ENCODE data around the gene FRMPD4. TPM values are rescaled to one million over a fixed set of nuclear protein-coding genes. Genes with fewer than 3 reads are reported as not detected.

FRMPD4 gene
- total and polyA plus RNA-seq, 2 donors (not counting 3 experiments of a cell fraction or from before 2014, with no cell fraction given): not detected

GRCh38 chrX:12304261-12304660, 166.0 kb downstream of the FRMPD4 start:
- H3K9me1 ChIP-seq (replicated peaks; ENCODE audit: control insufficient read depth, extremely low read depth, insufficient read depth, low read length): no peaks in the 10 kb centered on the region
- no peak for FAIRE-seq
- no peak overlapping the region for H3K4me2 ChIP-seq (ENCODE audit: insufficient read depth, low read length)
- H3K9ac ChIP-seq (replicated peaks; ENCODE audit: extremely low read depth, insufficient read depth, low read length): no peak overlapping the region
- ChIA-PET CTCF (no interaction called here), POLR2A (no interaction called here)
- H3K9me3 ChIP-seq (replicated peaks; ENCODE audit: control insufficient read depth, insufficient read depth, low read length): no peaks in the 10 kb centered on the region
- no peaks in the 10 kb centered on the region for H3K79me2 ChIP-seq (ENCODE audit: control insufficient read depth, insufficient read depth, low read length)
- no peak overlapping the region for H3K27ac ChIP-seq (ENCODE audit: insufficient read depth, low read depth, low read length)
- no peaks in the 10 kb centered on the region for H3K27me3 ChIP-seq (ENCODE audit: control insufficient read depth in 2 of 2, insufficient read depth in 2 of 2, low read length in 2 of 2)
- dilution Hi-C loops (cut with MboI; ENCODE audit: extremely low pct_ligation_motif_present, low sequenced_read_pairs) (no loop called here), intact Hi-C loops (cut with micrococcal nuclease) (no loop called here)
- DNase-seq (ENCODE audit: low read depth, low spot score): no peak
- BruUV-seq (replicated peaks): no TSS peak
- H4K20me1 ChIP-seq (replicated peaks; ENCODE audit: control insufficient read depth, extremely low read depth, insufficient read depth, low read length): no peaks in the 10 kb centered on the region
- H2AFZ ChIP-seq (ENCODE audit: low read depth, low read length): no peak overlapping the region
- no peaks in the 10 kb centered on the region for H3K4me1 ChIP-seq (ENCODE audit: control insufficient read depth, extremely low read depth, insufficient read depth, low read length)
- H3K4me3 ChIP-seq (replicated peaks in 1 of 3; ENCODE audit: insufficient read depth in 1 of 3, low read depth in 1 of 3, low read length in 3 of 3): no peak overlapping the region
- no peaks in the 10 kb centered on the region for H3K36me3 ChIP-seq (ENCODE audit: control insufficient read depth in 2 of 2, extremely low read depth in 1 of 2, insufficient read depth in 2 of 2, low read length in 2 of 2)
- TF ChIP-seq POLR2A (IDR thresholded peaks at IDR 0.05; ENCODE audit: low read depth, low read length) (no peak), FOS (IDR thresholded peaks at IDR 0.05; ENCODE audit: borderline replicate concordance, insufficient read depth, low read length) (no peak), EZH2 (IDR thresholded peaks at IDR 0.05; ENCODE audit: borderline replicate concordance, low read depth, low read length, severe bottlenecking) (no peak), JUN (IDR thresholded peaks at IDR 0.05; ENCODE audit: borderline replicate concordance, insufficient read depth, insufficient read length, low read depth) (no peak), GATA2 (IDR thresholded peaks at IDR 0.05; ENCODE audit: insufficient read depth, insufficient read length, low read depth, low read length) (no peak), POLR2AphosphoS5 (IDR thresholded peaks at IDR 0.05; ENCODE audit: insufficient read depth, low read depth, low read length) (no peak)

- no peak overlapping the region for H3K4me3 ChIP-seq (replicated peaks in 1 of 3; ENCODE audit: insufficient read depth in 1 of 3, low read depth in 1 of 3, low read length in 3 of 3)
- TF ChIP-seq, protein P1, sequence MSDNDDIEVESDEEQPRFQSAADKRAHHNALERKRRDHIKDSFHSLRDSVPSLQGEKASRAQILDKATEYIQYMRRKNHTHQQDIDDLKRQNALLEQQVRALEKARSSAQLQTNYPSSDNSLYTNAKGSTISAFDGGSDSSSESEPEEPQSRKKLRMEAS (IDR thresholded peaks at IDR 0.05; ENCODE audit: insufficient read depth, insufficient read length): no peak
- TF ChIP-seq GATA2 (IDR thresholded peaks at IDR 0.05; ENCODE audit: insufficient read depth, insufficient read length, low read depth, low read length) (no peak), MYC (IDR thresholded peaks at IDR 0.05; ENCODE audit: low read depth, low read length) (no peak), POLR2A (IDR thresholded peaks at IDR 0.05; ENCODE audit: low read depth, low read length) (no peak), POLR2AphosphoS5 (IDR thresholded peaks at IDR 0.05; ENCODE audit: insufficient read depth, low read depth, low read length) (no peak), JUN (IDR thresholded peaks at IDR 0.05; ENCODE audit: borderline replicate concordance, insufficient read depth, insufficient read length, low read depth) (no peak), FOS (IDR thresholded peaks at IDR 0.05; ENCODE audit: borderline replicate concordance, insufficient read depth, low read length) (no peak), EZH2 (IDR thresholded peaks at IDR 0.05; ENCODE audit: borderline replicate concordance, low read depth, low read length, severe bottlenecking) (no peak)
- TF ChIP-seq, protein P2, sequence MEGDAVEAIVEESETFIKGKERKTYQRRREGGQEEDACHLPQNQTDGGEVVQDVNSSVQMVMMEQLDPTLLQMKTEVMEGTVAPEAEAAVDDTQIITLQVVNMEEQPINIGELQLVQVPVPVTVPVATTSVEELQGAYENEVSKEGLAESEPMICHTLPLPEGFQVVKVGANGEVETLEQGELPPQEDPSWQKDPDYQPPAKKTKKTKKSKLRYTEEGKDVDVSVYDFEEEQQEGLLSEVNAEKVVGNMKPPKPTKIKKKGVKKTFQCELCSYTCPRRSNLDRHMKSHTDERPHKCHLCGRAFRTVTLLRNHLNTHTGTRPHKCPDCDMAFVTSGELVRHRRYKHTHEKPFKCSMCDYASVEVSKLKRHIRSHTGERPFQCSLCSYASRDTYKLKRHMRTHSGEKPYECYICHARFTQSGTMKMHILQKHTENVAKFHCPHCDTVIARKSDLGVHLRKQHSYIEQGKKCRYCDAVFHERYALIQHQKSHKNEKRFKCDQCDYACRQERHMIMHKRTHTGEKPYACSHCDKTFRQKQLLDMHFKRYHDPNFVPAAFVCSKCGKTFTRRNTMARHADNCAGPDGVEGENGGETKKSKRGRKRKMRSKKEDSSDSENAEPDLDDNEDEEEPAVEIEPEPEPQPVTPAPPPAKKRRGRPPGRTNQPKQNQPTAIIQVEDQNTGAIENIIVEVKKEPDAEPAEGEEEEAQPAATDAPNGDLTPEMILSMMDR (IDR thresholded peaks at IDR 0.05; ENCODE audit: extremely low read depth in 1 of 2, insufficient read depth in 1 of 2, low read depth in 1 of 2, low read length in 2 of 2): no peak
- no peak overlapping the region for H3K4me2 ChIP-seq (ENCODE audit: insufficient read depth, low read length)
- intact Hi-C loops (cut with micrococcal nuclease): no loop called here
- H3K27ac ChIP-seq (ENCODE audit: insufficient read depth, low read depth, low read length): no peak overlapping the region
- H3K9me1 ChIP-seq (replicated peaks; ENCODE audit: control insufficient read depth, extremely low read depth, insufficient read depth, low read length): no peaks in the 10 kb centered on the region
- H3K9me3 ChIP-seq (replicated peaks; ENCODE audit: control insufficient read depth, insufficient read depth, low read length): no peaks in the 10 kb centered on the region
- no peaks in the 10 kb centered on the region for H4K20me1 ChIP-seq (replicated peaks; ENCODE audit: control insufficient read depth, extremely low read depth, insufficient read depth, low read length)
- H2AFZ ChIP-seq (ENCODE audit: low read depth, low read length): no peak overlapping the region
- H3K79me2 ChIP-seq (ENCODE audit: control insufficient read depth, insufficient read depth, low read length): no peaks in the 10 kb centered on the region
- no TSS peak for BruUV-seq (replicated peaks)
- dilution Hi-C loops (cut with MboI; ENCODE audit: extremely low pct_ligation_motif_present, low sequenced_read_pairs): no loop called here
- CTCF ChIA-PET: no interaction called here
- DNase-seq (ENCODE audit: low read depth, low spot score): no peak
- H3K9ac ChIP-seq (replicated peaks; ENCODE audit: extremely low read depth, insufficient read depth, low read length): no peak overlapping the region
- POLR2A ChIA-PET: no interaction called here
- no peak for FAIRE-seq
- H3K27me3 ChIP-seq (ENCODE audit: control insufficient read depth in 2 of 2, insufficient read depth in 2 of 2, low read length in 2 of 2): no peaks in the 10 kb centered on the region
- no peaks in the 10 kb centered on the region for H3K36me3 ChIP-seq (ENCODE audit: control insufficient read depth in 2 of 2, extremely low read depth in 1 of 2, insufficient read depth in 2 of 2, low read length in 2 of 2)
- H3K4me1 ChIP-seq (ENCODE audit: control insufficient read depth, extremely low read depth, insufficient read depth, low read length): no peaks in the 10 kb centered on the region
Measured at GRCh38 chrX:12307961-12308360, 169.7 kb downstream of the FRMPD4 start.
